22Rv1 (cell line): ENCODE data around the gene PLXNA4.

Experiments used
- ZFX ChIP-seq: fragments of 450-650 bp; IDR thresholded peaks from 2 replicates; pipeline ENCODE4 v1.6.1; 2017; ENCODE audit warnings: antibody characterized with exemption, borderline replicate concordance
- TF ChIP-seq, protein P1 (sequence below): fragments of 450-650 bp; IDR thresholded peaks from 2 replicates; pipeline ENCODE4 v1.5.1; 2017; ENCODE audit warnings: mild to moderate bottlenecking

- TF ChIP-seq, protein P1, sequence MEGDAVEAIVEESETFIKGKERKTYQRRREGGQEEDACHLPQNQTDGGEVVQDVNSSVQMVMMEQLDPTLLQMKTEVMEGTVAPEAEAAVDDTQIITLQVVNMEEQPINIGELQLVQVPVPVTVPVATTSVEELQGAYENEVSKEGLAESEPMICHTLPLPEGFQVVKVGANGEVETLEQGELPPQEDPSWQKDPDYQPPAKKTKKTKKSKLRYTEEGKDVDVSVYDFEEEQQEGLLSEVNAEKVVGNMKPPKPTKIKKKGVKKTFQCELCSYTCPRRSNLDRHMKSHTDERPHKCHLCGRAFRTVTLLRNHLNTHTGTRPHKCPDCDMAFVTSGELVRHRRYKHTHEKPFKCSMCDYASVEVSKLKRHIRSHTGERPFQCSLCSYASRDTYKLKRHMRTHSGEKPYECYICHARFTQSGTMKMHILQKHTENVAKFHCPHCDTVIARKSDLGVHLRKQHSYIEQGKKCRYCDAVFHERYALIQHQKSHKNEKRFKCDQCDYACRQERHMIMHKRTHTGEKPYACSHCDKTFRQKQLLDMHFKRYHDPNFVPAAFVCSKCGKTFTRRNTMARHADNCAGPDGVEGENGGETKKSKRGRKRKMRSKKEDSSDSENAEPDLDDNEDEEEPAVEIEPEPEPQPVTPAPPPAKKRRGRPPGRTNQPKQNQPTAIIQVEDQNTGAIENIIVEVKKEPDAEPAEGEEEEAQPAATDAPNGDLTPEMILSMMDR, result no peak
- no peak for TF ChIP-seq ZFX
Measured at GRCh38 chr7:132475669-132476116, 100.6 kb downstream of the PLXNA4 start.
